SKM-1 (cell line): ENCODE results near the gene THSD4.
"Not testable (repeated sequence)": the region's sequence is repeated elsewhere in the genome, so short reads cannot be mapped to it uniquely, and the experiment has no call there.

Experiments used
- DNase-seq: peaks from one replicate; lab custom pipeline; 2025; ENCODE audit not compliant: unreplicated experiment; lab: John Stamatoyannopoulos, UW

The THSD4 gene

GRCh38 chr15:71319424-71319823 lies 204.2 kb downstream of the THSD4 start:
- DNase-seq: not testable (repeated sequence)

GRCh38 chr15:71319935-71320334 lies 204.7 kb downstream of the THSD4 start:
- no peak for DNase-seq

GRCh38 chr15:71323082-71323481 lies 207.8 kb downstream of the THSD4 start:
- no peak for DNase-seq

- no peak for DNase-seq
These were observed 208.3 kb downstream of the THSD4 start for GRCh38 chr15:71323584-71323983.

- DNase-seq: no peak
These were observed 210.2 kb downstream of the THSD4 start for GRCh38 chr15:71325481-71325880.

- no peak for DNase-seq
These were observed 213.2 kb downstream of the THSD4 start for GRCh38 chr15:71328453-71328852.

- DNase-seq: no peak
These were observed 213.8 kb downstream of the THSD4 start for GRCh38 chr15:71329041-71329440.

- no peak for DNase-seq
These were observed 214.4 kb downstream of the THSD4 start for GRCh38 chr15:71329497-71330260.

- DNase-seq: no peak
These were observed 215.4 kb downstream of the THSD4 start for GRCh38 chr15:71330638-71331162.

GRCh38 chr15:71331173-71331572 lies 215.9 kb downstream of the THSD4 start:
- DNase-seq: no peak

- no peak for DNase-seq
These were observed 217.2 kb downstream of the THSD4 start for GRCh38 chr15:71332431-71333004.

- DNase-seq: no peak
These were observed 217.9 kb downstream of the THSD4 start for GRCh38 chr15:71333136-71333700.

- DNase-seq: no peak
These were observed 218.6 kb downstream of the THSD4 start for GRCh38 chr15:71333839-71334238.

- no peak for DNase-seq
These were observed 219.2 kb downstream of the THSD4 start for GRCh38 chr15:71334434-71334833.

- DNase-seq: no peak
These were observed 219.6 kb downstream of the THSD4 start for GRCh38 chr15:71334873-71335272.

- DNase-seq: no peak
These were observed 220.3 kb downstream of the THSD4 start for GRCh38 chr15:71335591-71335990.

- DNase-seq: no peak
These were observed 221.4 kb downstream of the THSD4 start for GRCh38 chr15:71336671-71337070.

GRCh38 chr15:71337197-71337845 lies 222.1 kb downstream of the THSD4 start:
- no peak for DNase-seq

GRCh38 chr15:71338265-71338664 lies 223.0 kb downstream of the THSD4 start:
- DNase-seq: no peak

GRCh38 chr15:71338827-71339542 lies 223.7 kb downstream of the THSD4 start:
- DNase-seq: no peak
